GM12875 (cell line): ENCODE results near the gene STK24.

Source experiments
- H3K4me3 ChIP-seq: one replicate; pipeline ENCODE4 v1.5.1; 2011; ENCODE audit warnings: low read depth, low read length, control low read depth
- CTCF ChIP-seq: IDR thresholded peaks from 2 replicates; pipeline ENCODE4 v1.5.1; 2011; ENCODE audit warnings: low read depth, mild to moderate bottlenecking, control low read depth, inconsistent platforms, low read length, moderate library complexity, borderline replicate concordance; ENCODE audit not compliant: insufficient read depth

The STK24 gene

GRCh38 chr13:98528663-98529064, 48.2 kb downstream of the STK24 start:
- no peak overlapping the region for H3K4me3 ChIP-seq
- no peak for TF ChIP-seq CTCF

GRCh38 chr13:98527526-98527925, 49.4 kb downstream of the STK24 start:
- no peak overlapping the region for H3K4me3 ChIP-seq

GRCh38 chr13:98526182-98526512, 50.8 kb downstream of the STK24 start:
- H3K4me3 ChIP-seq, result no peak overlapping the region
- no peak for TF ChIP-seq CTCF

More at GRCh38 chr13:98527526-98527925, 49.4 kb downstream of the STK24 start:
- no peak for TF ChIP-seq CTCF

- no peak overlapping the region for H3K4me3 ChIP-seq
- no peak for TF ChIP-seq CTCF
Measured at GRCh38 chr13:98525456-98526181, 51.3 kb downstream of the STK24 start.

- no peak for TF ChIP-seq CTCF
Measured at GRCh38 chr13:98524793-98525192, 52.1 kb downstream of the STK24 start.

GRCh38 chr13:98524391-98524790, 52.5 kb downstream of the STK24 start:
- no peak overlapping the region for H3K4me3 ChIP-seq
- TF ChIP-seq CTCF, result no peak

More at GRCh38 chr13:98524793-98525192, 52.1 kb downstream of the STK24 start:
- no peak overlapping the region for H3K4me3 ChIP-seq

- TF ChIP-seq CTCF, result no peak
- H3K4me3 ChIP-seq, result no peak overlapping the region
Measured at GRCh38 chr13:98523455-98524102, 53.3 kb downstream of the STK24 start.
